Sigmoid colon (tissue), 7 donors: ENCODE data around the gene CYP11A1. TPM values are rescaled to one million over a fixed set of nuclear protein-coding genes. Genes with fewer than 3 reads are reported as not detected.

Experiments
- DNase-seq: peaks from one replicate; pipeline ENCODE4 v3.0.0-alpha.2; 2019
- H3K27ac ChIP-seq, 4 donors: fragments of 200-600 bp; sonication (generic); one replicate each; pipeline ENCODE4 v1.5.1; 2016 to 2019; ENCODE audit warnings: mild to moderate bottlenecking in 1 of 4
- H3K27me3 ChIP-seq, 3 donors: fragments of 200-600 bp; sonication (generic); one replicate each; pipeline ENCODE4 v1.5.1; 2019; ENCODE audit warnings: mild to moderate bottlenecking in 1 of 3
- H3K36me3 ChIP-seq, 4 donors: fragments of 200-600 bp; sonication (generic); one replicate each; pipeline ENCODE4 v1.5.1; 2016 to 2019
- H3K4me1 ChIP-seq, 4 donors: fragments of 200-600 bp; sonication (generic); one replicate each; pipeline ENCODE4 v1.5.1; 2017 to 2019
- H3K4me3 ChIP-seq, 4 donors: fragments of 200-600 bp; sonication (generic); one replicate each; pipeline ENCODE4 v1.5.1; 2017 to 2019; ENCODE audit warnings: mild to moderate bottlenecking in 2 of 4, moderate library complexity in 1 of 4
- H3K9me3 ChIP-seq, 4 donors: fragments of 200-600 bp in 3 of 4; sonication (generic) in 3 of 4; one replicate each; pipeline versions ENCODE4 v1.5.1 to v1.6.1; 2013 to 2019
- CTCF ChIP-seq, 4 experiments: fragments of 450-650 bp in 3 of 4; fragments of 200-600 bp in 1 of 4; IDR thresholded peaks; one replicate each; pipeline ENCODE4 v1.5.1; 2016 to 2019; ENCODE audit warnings: antibody characterized with exemption in 4 of 4, mild to moderate bottlenecking in 3 of 4, moderate library complexity in 2 of 4
- EP300 ChIP-seq, 4 donors: sonication (generic); formaldehyde crosslinking; IDR thresholded peaks; one replicate each; pipeline ENCODE4 v1.6.1; 2017; ENCODE audit warnings: antibody characterized with exemption in 4 of 4
- POLR2A ChIP-seq, 2 donors: fragments of 450-650 bp; IDR thresholded peaks; one replicate each; pipeline ENCODE4 v1.6.1; 2016; ENCODE audit warnings: antibody characterized with exemption in 2 of 2, mild to moderate bottlenecking in 2 of 2, moderate library complexity in 2 of 2
- POLR2AphosphoS5 ChIP-seq, 4 donors: sonication (generic); formaldehyde crosslinking; IDR thresholded peaks; one replicate each; pipeline ENCODE4 v1.6.1; 2017; ENCODE audit warnings: antibody characterized with exemption in 4 of 4
- WGBS, 2 donors: extraction: QIAGEN DNeasy Blood & Tissue Kit; methylation state at CpG; one replicate each; pipeline ENCODE4 v1.1.7; 2013; 5-methylcytosine and 5-hydroxymethylcytosine counted together
- intact Hi-C: fragments of 100-400 bp; cut with DNase I; formaldehyde crosslinking; loops from one replicate; pipeline ENCODE4 v1.15.1; 2023
- polyA plus RNA-seq, 3 donors: library from polyadenylated mRNA; stranded (reverse); fragments of 200-250 nt; gene quantifications; one replicate each; pipeline ENCODE4 v1.2.3, GENCODE V29; 2013
- total RNA-seq, 4 donors: library from RNA; depleted of rRNA; stranded (reverse); fragments of >200 nt; gene quantifications; one replicate each; pipeline ENCODE4 v1.1.0, GENCODE V29; 2016
- donor health status: healthy with polysubstance abuse.
- donor health status: Bipolar disorder and iron deficiency.
- donor health status: healthy.

The CYP11A1 gene
- total and polyA plus RNA-seq, 7 donors, result 0.22 to 1.7 (median 0.49) TPM; not detected in 2

GRCh38 chr15:74399511-74400312 lies 32.3 kb upstream of the CYP11A1 start:
- Histone ChIP-seq H3K9me3 (no peaks in the 10 kb centered on the region), H3K4me1 (no peaks in the 10 kb centered on the region), H3K4me3 (no peak overlapping the region), H3K36me3 (no peaks in the 10 kb centered on the region), H3K27ac (no peak overlapping the region), H3K27me3 (peaks cover 0 to 31% (median 0%) of the 10 kb centered on the region in 3 donors)
- 27 to 28% methylated on average over 5 of the region's 5 CpGs for WGBS, 2 donors
- TF ChIP-seq CTCF (IDR thresholded peaks at IDR 0.05), result no peak
- TF ChIP-seq POLR2AphosphoS5 (IDR thresholded peaks at IDR 0.05), result no peak
- intact Hi-C loops, result no loop called here
- DNase-seq, result no peak

- intact Hi-C loops, result no loop called here
- Histone ChIP-seq H3K27me3 (peaks cover 0 to 31% (median 0%) of the 10 kb centered on the region in 3 donors), H3K4me1 (no peaks in the 10 kb centered on the region), H3K27ac (no peak overlapping the region), H3K36me3 (no peaks in the 10 kb centered on the region), H3K9me3 (no peaks in the 10 kb centered on the region), H3K4me3 (no peak overlapping the region)
- DNase-seq, result no peak
- TF ChIP-seq POLR2A (IDR thresholded peaks at IDR 0.05), result no peak
- no peak for TF ChIP-seq CTCF (IDR thresholded peaks at IDR 0.05)
- no peak for TF ChIP-seq POLR2AphosphoS5 (IDR thresholded peaks at IDR 0.05)
- no peak for TF ChIP-seq EP300 (IDR thresholded peaks at IDR 0.05)
- WGBS, 2 donors, result 81 to 82% methylated on average over 3 of the region's 3 CpGs
These were observed 31.7 kb upstream of the CYP11A1 start for GRCh38 chr15:74399100-74399499.

GRCh38 chr15:74398183-74398582 lies 30.7 kb upstream of the CYP11A1 start:
- no peak overlapping the region for H3K27ac ChIP-seq

GRCh38 chr15:74397239-74398068 lies 30.0 kb upstream of the CYP11A1 start:
- no peak overlapping the region for H3K4me3 ChIP-seq
- H3K9me3 ChIP-seq, result no peaks in the 10 kb centered on the region
- no peak for DNase-seq
- H3K27ac ChIP-seq, result no peak overlapping the region
- no peaks in the 10 kb centered on the region for H3K4me1 ChIP-seq
- peaks cover 0 to 24% (median 0%) of the 10 kb centered on the region in 3 donors for H3K27me3 ChIP-seq
- 83 to 94% methylated on average over 6 of the region's 6 CpGs for WGBS, 2 donors
- intact Hi-C loops, result no loop called here
- no peaks in the 10 kb centered on the region for H3K36me3 ChIP-seq
- TF ChIP-seq POLR2A (IDR thresholded peaks at IDR 0.05), result no peak
- TF ChIP-seq CTCF (IDR thresholded peaks at IDR 0.05), result no peak
- TF ChIP-seq POLR2AphosphoS5 (IDR thresholded peaks at IDR 0.05), result no peak
- TF ChIP-seq EP300 (IDR thresholded peaks at IDR 0.05), result no peak

More at GRCh38 chr15:74398183-74398582, 30.7 kb upstream of the CYP11A1 start:
- no peak for DNase-seq
- 84 to 87% methylated on average over 5 of the region's 5 CpGs for WGBS, 2 donors
- Histone ChIP-seq H3K27me3 (peaks cover 0 to 27% (median 0%) of the 10 kb centered on the region in 3 donors), H3K4me3 (no peak overlapping the region), H3K4me1 (no peaks in the 10 kb centered on the region), H3K9me3 (no peaks in the 10 kb centered on the region), H3K36me3 (no peaks in the 10 kb centered on the region)
- intact Hi-C loops, result no loop called here
- no peak for TF ChIP-seq POLR2A (IDR thresholded peaks at IDR 0.05)
- TF ChIP-seq CTCF (IDR thresholded peaks at IDR 0.05), result no peak
- TF ChIP-seq POLR2AphosphoS5 (IDR thresholded peaks at IDR 0.05), result no peak
- TF ChIP-seq EP300 (IDR thresholded peaks at IDR 0.05), result no peak
